Pancreas (tissue), 10 donors: Measurements from ENCODE around the gene OLFML1. TPM values are rescaled to one million over a fixed set of nuclear protein-coding genes. Genes with fewer than 3 reads are reported as not detected.

Experiments used
- ATAC-seq, 4 donors: fragments of 200-7000 bp; cut with Tn5 transposase; one replicate each; pipeline versions ENCODE4 v1.8.0 to v1.9.1; 2020; ENCODE audit warnings: mild to moderate bottlenecking in 4 of 4, moderate library complexity in 4 of 4
- DNase-seq, 6 donors: peaks; one replicate each; pipeline ENCODE4 v3.0.0-alpha.2; 2020
- FAIRE-seq: peaks from 2 replicates; lab custom pipeline; 2012; peaks lifted over from hg19 to GRCh38; lab: Jason Lieb, UNC
- H3K27ac ChIP-seq, 4 donors: fragments of 200-600 bp; sonication (generic); 1 replicate in 3 of 4; 2 replicates in 1 of 4; pipeline versions ENCODE4 v1.5.0 to v1.8.0; 2020
- H3K27me3 ChIP-seq, 4 donors: fragments of 200-600 bp; one replicate each; pipeline ENCODE4 v1.8.0; 2021
- H3K36me3 ChIP-seq, 3 donors: fragments of 200-600 bp; sonication (generic) in 1 of 3; one replicate each; pipeline versions ENCODE4 v1.5.0 to v1.8.0; 2020 to 2021
- H3K4me1 ChIP-seq, 3 donors: fragments of 200-600 bp; one replicate each; pipeline ENCODE4 v1.8.0; 2021
- H3K4me3 ChIP-seq, 4 donors: fragments of 200-600 bp; sonication (generic) in 2 of 4; one replicate each; pipeline versions ENCODE4 v1.5.0 to v1.8.0; 2020 to 2021
- H3K9me3 ChIP-seq, 4 donors: fragments of 200-600 bp; one replicate each; pipeline ENCODE4 v1.8.0; 2021
- CTCF ChIP-seq, 4 donors: fragments of 200-600 bp; sonication (generic) in 3 of 4; IDR thresholded peaks; one replicate each; pipeline versions ENCODE4 v1.5.0 to v1.8.0; 2021; ENCODE audit warnings: antibody characterized with exemption in 4 of 4
- WGBS, 2 donors: extraction: QIAGEN DNeasy Blood & Tissue Kit; methylation state at CpG; one replicate each; pipeline ENCODE4 v1.1.7; 2013; 5-methylcytosine and 5-hydroxymethylcytosine counted together
- intact Hi-C, 3 donors: fragments of 100-400 bp; cut with DNase I; formaldehyde crosslinking; loops; one replicate each; pipeline versions ENCODE4 v1.11.1 to v1.14.2; 2022
- polyA plus RNA-seq, 2 donors: library from polyadenylated mRNA; stranded (reverse); fragments of 200-250 nt; gene quantifications; one replicate each; pipeline ENCODE4 v1.2.3, GENCODE V29; 2013
- total RNA-seq, 6 donors: library from RNA; stranded (reverse); fragmentation: NEBNext Ultra II Directional in 4 of 6; extraction: Animal tissue kit (Norgen Biotek cat#: 25700) in 4 of 6; gene quantifications; one replicate each; pipeline versions ENCODE4 v1.2.1 to v1.2.4, GENCODE V29; 2021 to 2023
- donor health status: healthy with polysubstance abuse.
- donor health status: DM: no; HTN: no; CAD: no; lungs with moderate emphysema.
- donor health status: DM: no; HTN: no; CAD: no.
- donor health status: control.
- donor health status: control.
- donor health status: Bipolar disorder and iron deficiency.
- donor health status: DM: yes; HTN: yes; CAD: no.
- donor health status: DM: no; HTN: no; CAD: no.
- donor health status: DM: no; HTN: no; CAD: no.
- donor health status: DM: yes; HTN: yes; CAD: no.

The OLFML1 gene
- total and polyA plus RNA-seq, 8 donors: 0.32 to 7.0 (median 0.99) TPM

- TF ChIP-seq CTCF (IDR thresholded peaks at IDR 0.05): no peak
- intact Hi-C loops: no loop called here
- Histone ChIP-seq H3K27me3 (no peaks in the 10 kb centered on the region), H3K4me1 (no peaks in the 10 kb centered on the region), H3K27ac (no peak overlapping the region), H3K9me3 (no peaks in the 10 kb centered on the region), H3K36me3 (no peaks in the 10 kb centered on the region), H3K4me3 (no peak overlapping the region)
- DNase-seq (no peak), FAIRE-seq (no peak), ATAC-seq (no peak)
- WGBS, 2 donors: 89 to 95% methylated on average over 8 of the region's 8 CpGs
These were observed 55.7 kb downstream of the OLFML1 start for GRCh38 chr11:7540830-7541555.

GRCh38 chr11:7543302-7543701 is 58.0 kb downstream of the OLFML1 start:
- H3K36me3 ChIP-seq: no peaks in the 10 kb centered on the region
- FAIRE-seq (no peak), DNase-seq (no peak), ATAC-seq (no peak)
- no peak for TF ChIP-seq CTCF (IDR thresholded peaks at IDR 0.05)
- WGBS, 2 donors: 97 to 100% methylated on average over 1 of the region's 1 CpG
- no peaks in the 10 kb centered on the region for H3K9me3 ChIP-seq
- H3K4me1 ChIP-seq: no peaks in the 10 kb centered on the region
- H3K27me3 ChIP-seq: no peaks in the 10 kb centered on the region
- H3K4me3 ChIP-seq: no peak overlapping the region
- no peak overlapping the region for H3K27ac ChIP-seq
- intact Hi-C loops: no loop called here

- WGBS, 2 donors: 98 to 99% methylated on average over 3 of the region's 3 CpGs
These were observed 58.7 kb downstream of the OLFML1 start for GRCh38 chr11:7544021-7544420.

GRCh38 chr11:7545611-7546010 is 60.3 kb downstream of the OLFML1 start:
- DNase-seq (no peak), ATAC-seq (no peak), FAIRE-seq (no peak)
- H3K27ac ChIP-seq: no peak overlapping the region
- no peaks in the 10 kb centered on the region for H3K4me1 ChIP-seq
- intact Hi-C loops: no loop called here
- 94 to 97% methylated on average over 4 of the region's 4 CpGs for WGBS, 2 donors
- no peaks in the 10 kb centered on the region for H3K36me3 ChIP-seq
- no peaks in the 10 kb centered on the region for H3K27me3 ChIP-seq
- no peak for TF ChIP-seq CTCF (IDR thresholded peaks at IDR 0.05)
- no peak overlapping the region for H3K4me3 ChIP-seq
- H3K9me3 ChIP-seq: no peaks in the 10 kb centered on the region

More at GRCh38 chr11:7544021-7544420, 58.7 kb downstream of the OLFML1 start:
- FAIRE-seq (no peak), DNase-seq (no peak), ATAC-seq (no peak)
- TF ChIP-seq CTCF (IDR thresholded peaks at IDR 0.05): no peak
- no peaks in the 10 kb centered on the region for H3K36me3 ChIP-seq
- H3K27me3 ChIP-seq: no peaks in the 10 kb centered on the region
- H3K4me3 ChIP-seq: no peak overlapping the region
- H3K4me1 ChIP-seq: no peaks in the 10 kb centered on the region
- intact Hi-C loops: no loop called here
- H3K9me3 ChIP-seq: no peaks in the 10 kb centered on the region
- H3K27ac ChIP-seq: no peak overlapping the region

GRCh38 chr11:7546324-7546791 is 61.1 kb downstream of the OLFML1 start:
- H3K4me3 ChIP-seq: no peak overlapping the region
- no peaks in the 10 kb centered on the region for H3K27me3 ChIP-seq
- H3K36me3 ChIP-seq: no peaks in the 10 kb centered on the region
- intact Hi-C loops: no loop called here
- 94 to 98% methylated on average over 3 of the region's 3 CpGs for WGBS, 2 donors
- ATAC-seq: no peak
- no peak overlapping the region for H3K27ac ChIP-seq
- TF ChIP-seq CTCF (IDR thresholded peaks at IDR 0.05): no peak
- no peak for DNase-seq
- H3K4me1 ChIP-seq: no peaks in the 10 kb centered on the region
- no peaks in the 10 kb centered on the region for H3K9me3 ChIP-seq
- no peak for FAIRE-seq
